ENCODE measurements around the gene ETV4. TPM values are rescaled to one million over a fixed set of nuclear protein-coding genes. Genes with fewer than 3 reads are reported as not detected.
"Not testable (repeated sequence)": the region's sequence is repeated elsewhere in the genome, so short reads cannot be mapped to it uniquely, and the experiment has no call there.

ETV4 gene
- total RNA-seq, 1 donor from 2014 or later: 5.9 TPM

- DNase-seq (ENCODE audit: extremely low spot score, unreplicated experiment): no peak
- H3K36me3 Mint-ChIP-seq (ENCODE audit: unreplicated experiment): peaks cover 41% of the 10 kb centered on the region
- no peaks in the 10 kb centered on the region for H3K27me3 Mint-ChIP-seq (ENCODE audit: unreplicated experiment)
- no peak overlapping the region for H3K27ac Mint-ChIP-seq (ENCODE audit: unreplicated experiment)
- no peaks in the 10 kb centered on the region for H3K9me3 Mint-ChIP-seq (ENCODE audit: unreplicated experiment)
- TF ChIP-seq, protein P1, sequence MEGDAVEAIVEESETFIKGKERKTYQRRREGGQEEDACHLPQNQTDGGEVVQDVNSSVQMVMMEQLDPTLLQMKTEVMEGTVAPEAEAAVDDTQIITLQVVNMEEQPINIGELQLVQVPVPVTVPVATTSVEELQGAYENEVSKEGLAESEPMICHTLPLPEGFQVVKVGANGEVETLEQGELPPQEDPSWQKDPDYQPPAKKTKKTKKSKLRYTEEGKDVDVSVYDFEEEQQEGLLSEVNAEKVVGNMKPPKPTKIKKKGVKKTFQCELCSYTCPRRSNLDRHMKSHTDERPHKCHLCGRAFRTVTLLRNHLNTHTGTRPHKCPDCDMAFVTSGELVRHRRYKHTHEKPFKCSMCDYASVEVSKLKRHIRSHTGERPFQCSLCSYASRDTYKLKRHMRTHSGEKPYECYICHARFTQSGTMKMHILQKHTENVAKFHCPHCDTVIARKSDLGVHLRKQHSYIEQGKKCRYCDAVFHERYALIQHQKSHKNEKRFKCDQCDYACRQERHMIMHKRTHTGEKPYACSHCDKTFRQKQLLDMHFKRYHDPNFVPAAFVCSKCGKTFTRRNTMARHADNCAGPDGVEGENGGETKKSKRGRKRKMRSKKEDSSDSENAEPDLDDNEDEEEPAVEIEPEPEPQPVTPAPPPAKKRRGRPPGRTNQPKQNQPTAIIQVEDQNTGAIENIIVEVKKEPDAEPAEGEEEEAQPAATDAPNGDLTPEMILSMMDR (IDR thresholded peaks at IDR 0.05): no peak
- H3K4me1 Mint-ChIP-seq (ENCODE audit: unreplicated experiment): peaks cover 6% of the 10 kb centered on the region
- no peak overlapping the region for H3K4me3 Mint-ChIP-seq (ENCODE audit: unreplicated experiment)
Measured at GRCh38 chr17:43515656-43516055, 30.5 kb downstream of the ETV4 start.

DNA sequence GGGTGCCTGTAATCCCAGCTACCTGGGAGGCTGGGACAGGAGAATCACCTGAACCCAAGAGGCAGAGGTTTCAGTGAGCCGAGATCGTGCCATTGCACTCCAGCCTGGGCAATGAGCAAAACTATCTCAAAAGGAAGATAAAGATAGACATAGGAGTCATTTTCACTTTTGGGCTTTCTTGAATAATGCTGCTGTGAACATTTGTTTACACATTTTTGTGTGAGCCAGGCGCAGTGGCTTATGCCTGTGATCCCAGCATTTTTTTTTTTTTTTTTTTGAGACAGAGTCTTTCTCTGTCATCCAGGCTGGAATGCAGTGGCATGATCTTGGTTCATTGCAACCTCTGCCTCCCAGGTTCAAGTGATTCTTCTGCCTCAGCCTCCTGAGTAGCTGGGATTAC lies 34.9 kb downstream of the ETV4 start:
- H3K27ac Mint-ChIP-seq (ENCODE audit: unreplicated experiment); H3K4me3 Mint-ChIP-seq (ENCODE audit: unreplicated experiment); H3K27me3 Mint-ChIP-seq (ENCODE audit: unreplicated experiment); H3K9me3 Mint-ChIP-seq (ENCODE audit: unreplicated experiment); DNase-seq (ENCODE audit: extremely low spot score, unreplicated experiment); H3K4me1 Mint-ChIP-seq (ENCODE audit: unreplicated experiment): not testable (repeated sequence)
- peaks cover 31% of the 10 kb centered on the region for H3K36me3 Mint-ChIP-seq (ENCODE audit: unreplicated experiment)

DNA sequence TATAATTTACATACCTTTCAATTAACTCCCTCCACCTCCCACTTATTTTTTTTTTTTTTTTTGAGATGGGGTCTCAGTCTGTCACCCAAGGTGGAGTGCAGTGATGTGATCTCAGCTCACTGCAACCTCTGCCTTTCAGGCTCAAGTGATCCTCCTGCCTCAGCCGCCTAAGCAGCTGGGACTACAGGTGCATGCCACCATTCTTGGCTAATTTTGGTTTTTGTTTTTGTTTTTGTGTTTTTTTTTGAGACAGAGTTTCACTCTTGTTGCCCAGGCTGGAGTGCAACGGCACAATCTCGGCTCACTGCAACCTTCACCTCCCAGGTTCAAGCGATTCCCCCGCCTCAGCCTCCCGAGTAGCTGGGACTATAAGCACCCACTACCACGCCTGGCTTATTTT lies 36.7 kb downstream of the ETV4 start:
- H3K9me3 Mint-ChIP-seq (ENCODE audit: unreplicated experiment); DNase-seq (ENCODE audit: extremely low spot score, unreplicated experiment); H3K4me3 Mint-ChIP-seq (ENCODE audit: unreplicated experiment); H3K27ac Mint-ChIP-seq (ENCODE audit: unreplicated experiment); H3K4me1 Mint-ChIP-seq (ENCODE audit: unreplicated experiment); H3K27me3 Mint-ChIP-seq (ENCODE audit: unreplicated experiment): not testable (repeated sequence)
- H3K36me3 Mint-ChIP-seq (ENCODE audit: unreplicated experiment): peaks cover 39% of the 10 kb centered on the region

- peaks cover 9% of the 10 kb centered on the region for H3K4me1 Mint-ChIP-seq (ENCODE audit: unreplicated experiment)
- no peaks in the 10 kb centered on the region for H3K9me3 Mint-ChIP-seq (ENCODE audit: unreplicated experiment)
- H3K27me3 Mint-ChIP-seq (ENCODE audit: unreplicated experiment): no peaks in the 10 kb centered on the region
- H3K4me3 Mint-ChIP-seq (ENCODE audit: unreplicated experiment): no peak overlapping the region
- TF ChIP-seq, protein P1 (IDR thresholded peaks at IDR 0.05): no peak
- H3K27ac Mint-ChIP-seq (ENCODE audit: unreplicated experiment): no peak overlapping the region
- no peak for DNase-seq (ENCODE audit: extremely low spot score, unreplicated experiment)
- H3K36me3 Mint-ChIP-seq (ENCODE audit: unreplicated experiment): peaks cover 43% of the 10 kb centered on the region
Measured at GRCh38 chr17:43490621-43491020, 55.5 kb downstream of the ETV4 start.

GRCh38 chr17:43483674-43484551 lies 62.2 kb downstream of the ETV4 start, which contains the start of gene DHX8:
Gene DHX8 (plus strand): TSS chr17:43483975. CDS start chr17:43484038, 63 bp downstream.
- peak; percentile 99 for DNase-seq (ENCODE audit: extremely low spot score, unreplicated experiment)
- Mint-ChIP-seq H3K4me3 (ENCODE audit: unreplicated experiment) (peak within 1 kb of the TSS; percentile 89), H3K9me3 (ENCODE audit: unreplicated experiment) (no peaks in the 10 kb centered on the region), H3K27me3 (ENCODE audit: unreplicated experiment) (no peaks in the 10 kb centered on the region), H3K27ac (ENCODE audit: unreplicated experiment) (peak within 1 kb of the TSS; percentile 99), H3K36me3 (ENCODE audit: unreplicated experiment) (peaks cover 2% of the 10 kb centered on the region), H3K4me1 (ENCODE audit: unreplicated experiment) (peaks cover 27% of the 10 kb centered on the region)
- TF ChIP-seq, protein P1 (IDR thresholded peaks at IDR 0.05): peak; percentile 100
